H1 (cell line): ENCODE results near the gene POLR3G. TPM values are rescaled to one million over a fixed set of nuclear protein-coding genes. Genes with fewer than 3 reads are reported as not detected.

Source experiments
- CTCF ChIA-PET: fragments of 300-600 bp; sonication (Branson Sonifier 250); formaldehyde crosslinking; loops from one replicate; lab custom pipeline; 2021; ENCODE audit not compliant: partially characterized antibody; lab: Charles Lee
- POLR2A ChIA-PET: fragments of 300-600 bp; sonication (Branson Sonifier 250); formaldehyde crosslinking; loops from one replicate; lab custom pipeline; 2021; ENCODE audit warnings: inconsistent platforms; ENCODE audit not compliant: partially characterized antibody; lab: Charles Lee
- DNase-seq, 2 experiments: peaks; one replicate each; pipeline versions ENCODE4 v3.0.0 to v3.0.0-alpha.2; 2010 to 2022; ENCODE audit warnings: low spot score in 2 of 2, low read depth in 1 of 2, mixed read lengths in 1 of 2
- FAIRE-seq: peaks from 2 replicates; lab custom pipeline; 2011; peaks lifted over from hg19 to GRCh38; lab: Jason Lieb, UNC
- H2AFZ ChIP-seq: 2 replicates; pipeline ENCODE4 v1.8.1; 2012; ENCODE audit warnings: low read length, inconsistent platforms
- H2AK5ac ChIP-seq: 2 replicates; pipeline ENCODE4 v1.6.1; 2013; ENCODE audit warnings: low read depth, low read length
- H2BK120ac ChIP-seq: replicated peaks from 2 replicates; pipeline ENCODE3; 2013; ENCODE audit warnings: low read depth, low read length, inconsistent platforms
- H2BK12ac ChIP-seq: 2 replicates; pipeline ENCODE4 v1.6.1; 2013; ENCODE audit warnings: low read depth, low read length
- H2BK15ac ChIP-seq: 2 replicates; pipeline ENCODE4 v1.6.1; 2013; ENCODE audit warnings: low read length
- H2BK20ac ChIP-seq: 2 replicates; pipeline ENCODE4 v1.6.1; 2013; ENCODE audit warnings: low read length
- H2BK5ac ChIP-seq: 2 replicates; pipeline ENCODE4 v1.6.1; 2013; ENCODE audit warnings: low read depth, low read length
- H3K14ac ChIP-seq: 2 replicates; pipeline ENCODE4 v1.6.1; 2013; ENCODE audit warnings: inconsistent platforms; ENCODE audit not compliant: insufficient read length
- H3K18ac ChIP-seq: 2 replicates; pipeline ENCODE4 v1.6.1; 2013; ENCODE audit warnings: low read length; ENCODE audit errors: extremely low read depth
- H3K23ac ChIP-seq: 2 replicates; pipeline ENCODE4 v1.6.1; 2013; ENCODE audit warnings: inconsistent platforms; ENCODE audit not compliant: insufficient read length
- H3K23me2 ChIP-seq: 2 replicates; pipeline ENCODE4 v1.6.1; 2013; ENCODE audit warnings: low read depth, low read length
- H3K27ac ChIP-seq: 2 replicates; pipeline ENCODE4 v1.6.1; 2011; ENCODE audit warnings: low read depth, low read length, inconsistent platforms
- H3K27me3 ChIP-seq, 4 experiments: replicated peaks in 1 of 4; 1 replicate in 1 of 4; 2 replicates in 3 of 4; pipeline versions ENCODE4 v1.6.1 to v1.8.1; 2011 to 2013; ENCODE audit warnings: low read length in 3 of 4, mild to moderate bottlenecking in 3 of 4, inconsistent platforms in 2 of 4, mixed read lengths in 2 of 4, moderate library complexity in 1 of 4; ENCODE audit not compliant: control insufficient read depth in 3 of 4, insufficient read depth in 3 of 4; ENCODE audit errors: extremely low read depth in 1 of 4
- H3K36me3 ChIP-seq, 4 experiments: 2 replicates each; pipeline versions ENCODE4 v1.6.1 to v1.8.1; 2011 to 2013; ENCODE audit warnings: mild to moderate bottlenecking in 4 of 4, low read length in 3 of 4, moderate library complexity in 2 of 4, control low read depth in 1 of 4, inconsistent platforms in 1 of 4; ENCODE audit not compliant: insufficient read depth in 4 of 4, control insufficient read depth in 2 of 4
- H3K4ac ChIP-seq: replicated peaks from 2 replicates; pipeline ENCODE3; 2013; ENCODE audit warnings: low read length, low read depth, mixed read lengths, inconsistent platforms; ENCODE audit not compliant: insufficient read length
- H3K4me1 ChIP-seq, 4 experiments: replicated peaks in 1 of 4; 1 replicate in 1 of 4; 2 replicates in 3 of 4; pipeline versions ENCODE4 v1.6.1 to v1.8.1; 2011 to 2013; ENCODE audit warnings: low read length in 3 of 4, inconsistent platforms in 2 of 4, mixed read lengths in 1 of 4; ENCODE audit not compliant: insufficient read depth in 4 of 4, control insufficient read depth in 3 of 4
- H3K4me2 ChIP-seq, 2 experiments: 2 replicates each; pipeline versions ENCODE4 v1.6.1 to v1.8.1; 2011 to 2013; ENCODE audit warnings: low read depth in 2 of 2, low read length in 2 of 2, control low read depth in 1 of 2, inconsistent platforms in 1 of 2, mild to moderate bottlenecking in 1 of 2; ENCODE audit not compliant: insufficient read depth in 1 of 2
- H3K4me3 ChIP-seq, 4 experiments: fragments of 200-600, 300-600 bp in 1 of 4; sonication (generic), shearing (Covaris generic), sonication (Bioruptor Twin) in 1 of 4; 2 replicates each; pipeline versions ENCODE4 v1.5.1 to v1.8.1; 2011 to 2016; ENCODE audit warnings: low read length in 4 of 4, low read depth in 3 of 4, control low read depth in 2 of 4, inconsistent platforms in 2 of 4, mild to moderate bottlenecking in 2 of 4, mixed read lengths in 1 of 4, moderate library complexity in 1 of 4; ENCODE audit not compliant: insufficient read depth in 2 of 4; ENCODE audit errors: extremely low read depth in 1 of 4
- H3K56ac ChIP-seq: replicated peaks from 2 replicates; pipeline ENCODE3; 2013; ENCODE audit warnings: low read depth, mild to moderate bottlenecking, mixed read lengths, low read length, inconsistent platforms; ENCODE audit not compliant: insufficient read length
- H3K79me1 ChIP-seq: 2 replicates; pipeline ENCODE4 v1.6.1; 2013; ENCODE audit warnings: low read depth, low read length, control low read depth
- H3K79me2 ChIP-seq, 2 experiments: 2 replicates each; pipeline versions ENCODE4 v1.6.1 to v1.8.1; 2012 to 2013; ENCODE audit warnings: low read length in 2 of 2, mild to moderate bottlenecking in 2 of 2, inconsistent platforms in 1 of 2; ENCODE audit not compliant: insufficient read depth in 2 of 2, control insufficient read depth in 1 of 2
- H3K9ac ChIP-seq, 4 experiments: replicated peaks in 1 of 4; 1 replicate in 1 of 4; 2 replicates in 3 of 4; pipeline versions ENCODE4 v1.6.1 to v1.8.1; 2011 to 2013; ENCODE audit warnings: low read depth in 3 of 4, low read length in 3 of 4, control low read depth in 2 of 4, mild to moderate bottlenecking in 2 of 4, moderate library complexity in 2 of 4, inconsistent platforms in 1 of 4; ENCODE audit errors: extremely low read depth in 1 of 4
- H3K9me3 ChIP-seq, 2 experiments: 2 replicates each; pipeline versions ENCODE4 v1.6.1 to v1.8.1; 2012 to 2013; ENCODE audit warnings: mild to moderate bottlenecking in 2 of 2, moderate library complexity in 2 of 2, control low read depth in 1 of 2, inconsistent platforms in 1 of 2, low read depth in 1 of 2, low read length in 1 of 2, mixed read lengths in 1 of 2; ENCODE audit not compliant: insufficient read depth in 2 of 2
- H4K20me1 ChIP-seq, 2 experiments: replicated peaks in 1 of 2; 2 replicates each; pipeline versions ENCODE3 to v1.8.1; 2011 to 2013; ENCODE audit warnings: inconsistent platforms in 2 of 2, low read length in 2 of 2, mild to moderate bottlenecking in 1 of 2; ENCODE audit not compliant: insufficient read depth in 2 of 2, control insufficient read depth in 1 of 2
- H4K5ac ChIP-seq: 2 replicates; pipeline ENCODE4 v1.6.1; 2013; ENCODE audit warnings: low read length, low read depth, mixed read lengths, inconsistent platforms; ENCODE audit not compliant: insufficient read length
- H4K8ac ChIP-seq: 2 replicates; pipeline ENCODE4 v1.8.0; 2013; ENCODE audit warnings: mild to moderate bottlenecking, moderate library complexity, low read length, inconsistent platforms; ENCODE audit not compliant: insufficient read depth; ENCODE audit errors: extremely low read depth
- H4K91ac ChIP-seq: replicated peaks from 2 replicates; pipeline ENCODE3; 2013; ENCODE audit warnings: low read length, mixed read lengths, inconsistent platforms; ENCODE audit not compliant: insufficient read length
- BACH1 ChIP-seq: IDR thresholded peaks from 2 replicates; pipeline ENCODE4 v1.6.1; 2012; ENCODE audit warnings: low read length, improper control_type of control experiment
- BRCA1 ChIP-seq: IDR thresholded peaks from 2 replicates; pipeline ENCODE4 v1.6.1; 2012; ENCODE audit warnings: low read depth, low read length, improper control_type of control experiment
- CBX5 ChIP-seq: fragments of 300-800, 300-1000 bp; sonication (generic); IDR thresholded peaks from 2 replicates; pipeline ENCODE4 v1.7.1; 2016; ENCODE audit warnings: antibody characterized with exemption, low read length, low read depth
- CTCF ChIP-seq, 3 experiments: IDR thresholded peaks; 1 replicate in 2 of 3; 2 replicates in 1 of 3; pipeline versions ENCODE4 v1.5.1 to v1.6.1; 2011; ENCODE audit warnings: low read length in 3 of 3, mild to moderate bottlenecking in 3 of 3, inconsistent platforms in 2 of 3, low read depth in 1 of 3, moderate library complexity in 1 of 3; ENCODE audit not compliant: insufficient read depth in 1 of 3; ENCODE audit errors: control extremely low read depth in 1 of 3
- E2F6 ChIP-seq: IDR thresholded peaks from 2 replicates; pipeline ENCODE4 v1.6.1; 2012; ENCODE audit warnings: inconsistent platforms
- EGR1 ChIP-seq: IDR thresholded peaks from 2 replicates; pipeline ENCODE4 v1.6.1; 2011; ENCODE audit warnings: low read depth, low read length, borderline replicate concordance
- EZH2 ChIP-seq: fragments of 200-600 bp; sonication (generic); IDR thresholded peaks from 2 replicates; pipeline ENCODE4 v1.7.1; 2012; ENCODE audit warnings: low read depth, mild to moderate bottlenecking, moderate library complexity, low read length, inconsistent platforms; ENCODE audit not compliant: severe bottlenecking
- GABPA ChIP-seq: IDR thresholded peaks from 2 replicates; pipeline ENCODE4 v1.6.1; 2011; ENCODE audit warnings: mild to moderate bottlenecking, low read length, moderate library complexity, borderline replicate concordance; ENCODE audit not compliant: insufficient read depth
- KDM5A ChIP-seq: fragments of 200-600 bp; IDR thresholded peaks from 2 replicates; pipeline ENCODE4 v1.7.1; 2012; ENCODE audit warnings: mild to moderate bottlenecking, low read length, inconsistent platforms, mixed read lengths
- POLR2A ChIP-seq, 2 experiments: IDR thresholded peaks; 1 replicate in 1 of 2; 2 replicates in 1 of 2; pipeline ENCODE4 v1.6.1; 2011; ENCODE audit warnings: low read depth in 2 of 2, low read length in 2 of 2, mild to moderate bottlenecking in 2 of 2; ENCODE audit errors: control extremely low read depth in 1 of 2
- WGBS, 2 experiments: shearing (Covaris generic) in 1 of 2; methylation state at CpG; one replicate each; pipeline versions ENCODE4 v1.1.6 to v1.1.7; 2013 to 2015; ENCODE audit warnings: low lambda C conversion rate in 2 of 2, mixed read lengths in 2 of 2, inconsistent platforms in 1 of 2, low coverage in 1 of 2, missing lambda C conversion rate in 1 of 2; ENCODE audit not compliant: insufficient replicate concordance in 2 of 2, insufficient coverage in 1 of 2, insufficient read length in 1 of 2; ENCODE audit errors: extremely low coverage in 1 of 2, missing lambda C conversion rate in 1 of 2; 5-methylcytosine and 5-hydroxymethylcytosine counted together
- polyA plus RNA-seq, 7 experiments: library from polyadenylated mRNA; depleted of rRNA in 3 of 7; stranded (reverse) in 5 of 7; unstranded in 2 of 7; fragments of >200 nt in 5 of 7; fragments of 200-250 nt in 2 of 7; gene quantifications; 1 replicate in 5 of 7; 2 replicates in 1 of 7; 4 replicates in 1 of 7; pipeline versions ENCODE4 v1.2.1 to v1.2.3, GENCODE V29; 2011 to 2013; ENCODE audit warnings: missing spikeins in 2 of 7, mixed read lengths in 2 of 7
- total RNA-seq: library from RNA; stranded (reverse); fragmentation: NEBNext Ultra II Directional; extraction: Animal tissue kit (Norgen Biotek cat#: 25700); gene quantifications from 2 replicates; pipeline ENCODE4 v1.2.1, GENCODE V29; 2021
- TF ChIP-seq, protein P1 (sequence below): IDR thresholded peaks from 2 replicates; pipeline ENCODE4 v1.6.1; 2011; ENCODE audit warnings: low read depth, mild to moderate bottlenecking, low read length; ENCODE audit not compliant: insufficient read depth

Gene POLR3G
- total and polyA plus RNA-seq, 2 of the 8 experiments (the other 6 are each of a cell fraction or from before 2014, with no cell fraction given): 119 to 179 TPM

DNA sequence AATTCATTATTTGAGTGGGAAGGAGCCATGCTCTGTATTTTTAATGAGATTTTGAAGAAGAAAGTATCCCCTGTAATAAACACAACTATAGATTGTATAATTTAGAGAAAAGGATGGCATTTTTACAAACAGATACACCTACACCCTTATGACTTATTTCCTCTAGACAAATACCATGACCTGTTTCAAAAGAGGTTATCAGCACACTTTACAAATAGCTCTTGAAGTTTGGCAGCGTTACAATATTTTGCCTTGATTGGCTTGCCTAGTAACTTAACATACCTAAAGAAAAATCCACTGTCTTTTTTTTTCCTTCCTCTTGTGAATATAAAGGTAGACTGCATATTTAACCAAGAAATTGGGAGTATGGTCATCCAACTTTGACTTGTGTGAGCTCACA, 36.6 kb upstream of the POLR3G start:
- H3K18ac ChIP-seq: no peak overlapping the region
- WGBS, 2 experiments: 92% methylated on average over 1 of the region's 1 CpG; no CpG with 5 or more reads in 1 of the 2 experiments
- H3K79me2 ChIP-seq: no peaks in the 10 kb centered on the region
- H3K4me2 ChIP-seq: no peak overlapping the region
- H4K20me1 ChIP-seq: no peaks in the 10 kb centered on the region
- H3K36me3 ChIP-seq: no peaks in the 10 kb centered on the region
- no peaks in the 10 kb centered on the region for H3K79me1 ChIP-seq
- H3K56ac ChIP-seq: no peak overlapping the region
- H4K5ac ChIP-seq: no peak overlapping the region
- H3K23me2 ChIP-seq: no peaks in the 10 kb centered on the region
- no peak overlapping the region for H3K23ac ChIP-seq
- H3K4me1 ChIP-seq: no peaks in the 10 kb centered on the region
- no peak overlapping the region for H3K4me3 ChIP-seq
- H2AK5ac ChIP-seq: no peak overlapping the region
- CTCF ChIA-PET: interaction anchor here (0.6 to 4.1 kb wide), 11 partner anchors 10 to 302 kb away, joined by 3 to 29 read pairs (median 4); no protein-coding TSS in a partner anchor
- POLR2A ChIA-PET: interaction anchor here (1.7 kb wide), 1 partner anchor 28 kb away, joined by 6 read pairs; the partner anchor contains the start of gene CETN3
- H4K8ac ChIP-seq: no peak overlapping the region
- H2BK5ac ChIP-seq: no peak overlapping the region
- no peak overlapping the region for H3K4ac ChIP-seq
- FAIRE-seq (no peak), DNase-seq (no peak)
- H2BK15ac ChIP-seq: no peak overlapping the region
- no peak overlapping the region for H2BK120ac ChIP-seq
- H3K9me3 ChIP-seq: no peaks in the 10 kb centered on the region
- no peak overlapping the region for H3K27ac ChIP-seq
- no peak overlapping the region for H2AFZ ChIP-seq
- H2BK12ac ChIP-seq: no peak overlapping the region
- no peak overlapping the region for H2BK20ac ChIP-seq
- H4K91ac ChIP-seq: no peak overlapping the region
- H3K14ac ChIP-seq: no peak overlapping the region
- H3K9ac ChIP-seq: no peak overlapping the region
- no peaks in the 10 kb centered on the region for H3K27me3 ChIP-seq
- TF ChIP-seq BRCA1: no peak
- no peak for TF ChIP-seq GABPA
- TF ChIP-seq KDM5A: no peak
- TF ChIP-seq EZH2: no peak
- TF ChIP-seq CBX5: no peak
- no peak for TF ChIP-seq POLR2A (IDR thresholded peaks at IDR 0.05; ENCODE audit: control extremely low read depth in 1 of 2, low read depth in 2 of 2, low read length in 2 of 2)
- no peak for TF ChIP-seq CTCF (IDR thresholded peaks at IDR 0.05; ENCODE audit: control extremely low read depth in 1 of 3, insufficient read depth in 1 of 3, low read depth in 1 of 3, low read length in 3 of 3)
- TF ChIP-seq BACH1: no peak
- TF ChIP-seq, protein P1, sequence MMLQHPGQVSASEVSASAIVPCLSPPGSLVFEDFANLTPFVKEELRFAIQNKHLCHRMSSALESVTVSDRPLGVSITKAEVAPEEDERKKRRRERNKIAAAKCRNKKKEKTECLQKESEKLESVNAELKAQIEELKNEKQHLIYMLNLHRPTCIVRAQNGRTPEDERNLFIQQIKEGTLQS: no peak
- TF ChIP-seq E2F6: no peak
- no peak for TF ChIP-seq EGR1
